Stimulated activated CD4-positive, alpha-beta T cell treated with anti-CD3 and anti-CD28 coated beads, Interleukin-4, amount 100 ng/mL, for 4 hours (primary cell): Measurements from ENCODE around the gene ANAPC1.
A peak's percentile ranks its signal among the peaks of the same experiment; 100 is the strongest.
"Not testable (repeated sequence)": the region's sequence is repeated elsewhere in the genome, so short reads cannot be mapped to it uniquely, and the experiment has no call there.

Experiments used
- DNase-seq, 2 experiments: peaks; one replicate each; pipeline ENCODE4 v3.0.0-alpha.2; 2020

Gene ANAPC1

GRCh38 chr2:111904726-111905474 is 20.9 kb upstream of the ANAPC1 start:
- no peak for DNase-seq

GRCh38 chr2:111903930-111904439 is 20.0 kb upstream of the ANAPC1 start:
- no peak for DNase-seq

GRCh38 chr2:111903516-111903915 is 19.5 kb upstream of the ANAPC1 start:
- DNase-seq: no peak

GRCh38 chr2:111900859-111901258 is 16.9 kb upstream of the ANAPC1 start:
- no peak for DNase-seq

GRCh38 chr2:111898703-111899514 is 14.9 kb upstream of the ANAPC1 start:
- DNase-seq: peak in 1 of 2 experiments; percentile 21

GRCh38 chr2:111897924-111898702 is 14.1 kb upstream of the ANAPC1 start, which contains the start of gene MERTK:
Gene MERTK, plus strand, starts transcription at chr2:111898607. Its CDS starts 129 bp downstream, at chr2:111898736.
- peak; percentile 48 to 55 for DNase-seq

GRCh38 chr2:111897630-111897923 is 13.6 kb upstream of the ANAPC1 start:
- no peak for DNase-seq

- no peak for DNase-seq
Measured at GRCh38 chr2:111896576-111896975, 12.6 kb upstream of the ANAPC1 start.

GRCh38 chr2:111896024-111896423 is 12.0 kb upstream of the ANAPC1 start:
- DNase-seq: no peak

- DNase-seq: no peak
Measured at GRCh38 chr2:111884592-111884964, 585 bp upstream of the ANAPC1 start.

GRCh38 chr2:111872806-111873205 is 11.2 kb downstream of the ANAPC1 start:
- DNase-seq: not testable (repeated sequence)

- not testable (repeated sequence) for DNase-seq
Measured at GRCh38 chr2:111865124-111865523, 18.9 kb downstream of the ANAPC1 start.

- not testable (repeated sequence) for DNase-seq
Measured at GRCh38 chr2:111860005-111860404, 24.0 kb downstream of the ANAPC1 start.

GRCh38 chr2:111852544-111852943 is 31.4 kb downstream of the ANAPC1 start:
- not testable (repeated sequence) for DNase-seq

- DNase-seq: peak in 1 of 2 experiments; percentile 9
Measured at GRCh38 chr2:111850646-111851045, 33.3 kb downstream of the ANAPC1 start.

GRCh38 chr2:111839625-111840282 is 44.2 kb downstream of the ANAPC1 start:
- not testable (repeated sequence) for DNase-seq

GRCh38 chr2:111838992-111839391 is 45.0 kb downstream of the ANAPC1 start:
- DNase-seq: not testable (repeated sequence)

- not testable (repeated sequence) for DNase-seq
Measured at GRCh38 chr2:111834221-111834620, 49.8 kb downstream of the ANAPC1 start.

- DNase-seq: not testable (repeated sequence)
Measured at GRCh38 chr2:111830479-111830878, 53.5 kb downstream of the ANAPC1 start.

- DNase-seq: not testable (repeated sequence)
Measured at GRCh38 chr2:111828217-111828766, 55.7 kb downstream of the ANAPC1 start.

- DNase-seq: not testable (repeated sequence)
Measured at GRCh38 chr2:111812970-111813622, 70.9 kb downstream of the ANAPC1 start.

- DNase-seq: not testable (repeated sequence)
Measured at GRCh38 chr2:111790633-111791032, 93.4 kb downstream of the ANAPC1 start.
